Activated T-cell treated with anti-CD3 and anti-CD28 coated beads, Interleukin-2, amount 50 U/mL, for 48 hours (primary cell): ENCODE results near the gene SUGP1.

Experiments
- DNase-seq, 2 experiments: peaks; one replicate each; pipeline ENCODE4 v3.0.0-alpha.2; 2020

The SUGP1 gene

DNA sequence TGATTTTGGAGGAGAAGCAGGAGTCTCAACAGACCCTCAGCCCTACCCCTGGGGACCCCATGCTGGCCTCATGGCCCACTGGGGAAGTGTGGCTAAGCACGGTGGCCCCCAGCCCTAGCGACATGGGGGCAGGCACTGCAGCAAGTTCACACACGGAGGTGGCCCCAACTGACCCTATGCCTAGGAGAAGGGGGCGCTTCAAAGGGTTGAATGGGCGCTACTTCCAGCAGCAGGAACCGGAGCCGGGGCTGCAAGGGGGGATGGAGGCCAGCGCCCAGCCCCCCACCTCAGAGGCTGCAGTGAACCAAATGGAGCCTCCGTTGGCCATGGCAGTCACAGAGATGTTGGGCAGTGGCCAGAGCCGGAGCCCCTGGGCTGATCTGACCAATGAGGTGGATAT, 93.6 kb downstream of the SUGP1 start:
- DNase-seq: no peak

DNA sequence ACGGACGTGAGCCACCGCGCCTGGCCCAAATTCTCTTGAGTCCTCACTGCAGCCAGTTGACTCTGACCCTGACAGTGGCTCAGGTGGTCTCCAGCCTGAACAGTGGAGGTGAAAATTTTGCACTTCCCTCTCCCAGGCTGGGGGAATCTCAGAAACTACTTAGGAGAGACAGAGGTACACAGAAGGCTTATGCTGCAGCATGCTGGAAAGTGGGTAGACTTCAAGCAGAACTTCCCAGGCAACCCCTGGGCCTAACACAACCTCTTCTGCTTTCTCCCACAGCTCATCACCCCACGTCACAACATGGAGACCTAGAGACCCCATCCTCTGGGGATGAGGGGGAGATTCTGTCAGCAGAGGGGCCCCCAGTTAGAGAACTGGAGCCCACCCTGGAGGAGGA, 94.1 kb downstream of the SUGP1 start:
- no peak for DNase-seq
